Superior temporal gyrus (tissue), 1 donor: Measurements from ENCODE around the gene NMNAT1.
"Not testable (repeated sequence)": the region's sequence is repeated elsewhere in the genome, so short reads cannot be mapped to it uniquely, and the experiment has no call there.

Experiments used
- DNase-seq: peaks from one replicate; pipeline ENCODE4 v3.0.0-alpha.2; 2016; ENCODE audit errors: extremely low spot score

Gene NMNAT1

GRCh38 chr1:10019561-10019960 is 76.3 kb downstream of the NMNAT1 start:
- no peak for DNase-seq

DNA sequence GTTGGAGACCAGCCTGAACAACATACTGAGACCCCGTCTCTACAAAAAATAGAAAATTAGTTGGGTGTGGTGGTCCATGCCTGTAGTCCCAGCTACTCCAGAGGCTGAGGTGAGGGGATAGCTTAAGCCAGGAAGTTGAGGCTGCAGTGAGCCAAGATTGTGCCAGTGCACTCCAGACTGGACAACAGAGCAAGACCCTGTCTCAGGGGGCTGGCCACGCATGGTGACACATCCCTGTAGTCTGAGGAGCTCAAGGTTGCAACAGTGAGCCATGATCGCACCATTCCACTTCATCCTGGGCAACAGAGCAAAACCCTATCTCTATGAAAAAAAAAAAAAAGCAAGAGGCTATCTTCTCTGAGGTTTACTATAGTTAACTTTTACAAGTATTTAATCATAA is 76.8 kb downstream of the NMNAT1 start:
- no peak for DNase-seq

- not testable (repeated sequence) for DNase-seq
These were observed 77.4 kb downstream of the NMNAT1 start for GRCh38 chr1:10020678-10021077.

DNA sequence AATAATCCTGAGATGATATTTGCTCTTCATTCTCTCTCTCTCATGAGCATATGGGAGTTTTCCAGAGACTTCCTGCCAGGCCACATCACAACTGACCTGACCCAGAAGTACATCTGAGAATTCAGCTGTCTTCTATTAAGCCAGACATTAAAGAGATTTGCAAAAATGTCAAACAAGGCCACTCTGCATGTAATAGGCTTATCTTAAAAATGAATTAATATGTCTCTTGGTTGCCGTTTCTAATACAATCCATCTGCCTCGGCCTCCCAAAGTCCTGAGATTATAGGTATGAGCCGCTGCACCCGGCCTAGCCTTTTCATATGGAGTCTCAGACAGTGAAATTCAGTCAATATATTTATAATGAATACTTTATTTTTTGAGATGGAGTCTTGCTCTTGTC is 78.7 kb downstream of the NMNAT1 start:
- DNase-seq, result not testable (repeated sequence)

- DNase-seq, result no peak
These were observed 79.4 kb downstream of the NMNAT1 start for GRCh38 chr1:10022656-10023055.

- no peak for DNase-seq
These were observed 82.1 kb downstream of the NMNAT1 start for GRCh38 chr1:10025354-10025753.

DNA sequence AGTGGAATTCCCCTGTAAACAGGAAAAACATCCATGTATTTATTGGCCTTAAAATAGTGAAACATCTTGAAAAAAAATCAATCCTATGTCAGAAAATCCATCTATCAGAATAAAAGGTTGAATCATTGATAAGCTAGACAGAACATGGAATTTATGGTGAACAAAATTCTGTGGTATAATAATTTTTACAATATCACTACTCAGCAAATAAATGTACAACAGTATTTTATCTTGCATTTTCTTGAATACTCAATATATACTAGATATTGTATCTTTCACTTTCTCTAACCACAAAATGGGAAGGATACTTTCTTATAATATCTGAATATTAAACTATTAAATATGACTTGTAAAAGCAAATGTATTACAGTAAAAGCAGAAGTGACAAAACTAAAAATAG is 83.8 kb downstream of the NMNAT1 start:
- no peak for DNase-seq

DNA sequence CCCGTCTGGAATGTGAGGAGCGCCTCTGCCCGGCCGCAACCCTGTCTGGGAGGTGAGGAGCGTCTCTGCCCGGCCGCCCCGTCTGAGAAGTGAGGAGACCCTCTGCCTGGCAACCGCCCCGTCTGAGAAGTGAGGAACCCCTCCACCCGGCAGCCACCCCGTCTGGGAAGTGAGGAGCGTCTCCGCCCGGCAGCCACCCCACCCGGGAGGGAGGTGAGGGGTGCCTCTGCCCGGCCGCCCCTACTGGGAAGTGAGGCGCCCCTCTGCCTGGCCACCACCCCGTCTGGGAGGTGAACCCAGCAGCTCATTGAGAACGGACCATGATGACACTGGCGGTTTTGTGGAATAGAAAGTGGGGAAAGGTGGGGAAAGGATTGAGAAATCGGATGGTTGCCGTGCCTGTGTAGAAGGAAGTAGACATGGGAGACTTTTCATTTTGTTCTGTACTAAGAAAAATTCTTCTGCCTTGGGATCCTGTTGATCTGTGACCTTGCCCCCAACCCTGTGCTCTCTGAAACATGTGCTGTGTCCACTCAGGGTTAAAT is 85.8 kb downstream of the NMNAT1 start:
- not testable (repeated sequence) for DNase-seq

DNA sequence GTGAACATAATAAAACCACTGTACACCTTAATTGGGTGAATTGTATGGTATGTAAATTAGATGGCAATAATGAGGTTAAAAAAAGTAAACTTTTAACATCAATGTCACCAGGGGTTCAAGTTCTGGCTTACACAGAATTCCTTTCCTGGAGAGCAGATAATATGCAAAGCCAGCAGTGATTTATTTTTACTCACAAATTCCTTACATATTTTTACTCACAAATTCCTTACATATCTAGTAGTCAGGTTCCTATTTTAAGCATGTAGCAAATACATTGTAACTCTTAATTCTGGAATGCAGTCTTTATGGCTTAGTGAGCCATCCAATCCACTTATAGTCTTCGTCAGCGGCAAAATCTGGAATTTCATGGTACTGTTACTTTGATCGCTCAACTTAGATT is 88.2 kb downstream of the NMNAT1 start:
- no peak for DNase-seq

DNA sequence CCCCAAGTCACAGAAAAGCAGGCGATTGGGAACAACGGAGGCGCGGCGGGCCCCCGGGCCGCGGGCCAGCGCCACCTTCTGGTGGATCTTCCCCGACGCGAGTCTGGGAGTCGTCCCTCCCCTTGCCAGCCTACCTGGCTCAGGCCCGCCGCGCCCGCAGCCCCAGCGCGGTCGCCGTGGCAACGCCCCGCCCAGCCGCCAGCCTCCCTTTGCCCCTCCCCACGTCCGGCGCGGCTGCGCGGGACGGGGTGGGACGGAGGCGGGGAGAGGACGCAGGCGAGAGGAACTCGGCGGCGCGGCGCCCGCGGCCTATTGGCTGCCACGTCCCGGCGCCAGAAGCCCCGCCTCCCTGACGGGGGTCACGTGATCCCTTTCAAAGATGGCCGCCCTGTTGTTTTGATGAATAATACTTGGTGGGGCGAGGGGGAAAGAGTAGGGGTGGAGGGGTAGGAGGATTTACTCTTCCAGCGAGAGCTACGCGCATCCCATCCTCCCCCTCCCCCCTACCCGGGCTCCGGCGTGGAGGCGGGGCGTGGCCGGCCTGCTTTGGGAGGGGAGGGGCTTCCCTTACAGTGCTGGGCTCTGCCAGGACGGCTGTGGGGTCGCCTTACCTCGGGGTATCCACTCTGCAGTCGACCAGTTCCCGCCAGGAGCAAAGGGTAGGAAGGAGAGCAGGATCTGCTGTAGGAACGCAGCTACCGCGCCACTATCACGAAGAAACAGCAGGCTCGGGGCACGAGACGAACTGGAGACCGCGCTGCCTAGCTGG is 89.5 kb downstream of the NMNAT1 start, which contains the start of gene UBE4B:
Gene UBE4B, plus strand, starts transcription at position 369 of the 769 bp plus-strand sequence. CDS start 713 bp downstream, outside the sequence.
- peak; percentile 98 for DNase-seq

- peak; percentile 65 for DNase-seq
These were observed 90.1 kb downstream of the NMNAT1 start for GRCh38 chr1:10033359-10033845.
